Left ventricle myocardium inferior (tissue), 1 donor: Measurements from ENCODE around the gene ARAP1. TPM values are rescaled to one million over a fixed set of nuclear protein-coding genes. Genes with fewer than 3 reads are reported as not detected.

Experiments
- DNase-seq: peaks from one replicate; pipeline ENCODE4 v3.0.0-alpha.2; 2020
- H3K27ac ChIP-seq: fragments of 200-600 bp; replicated peaks from 2 replicates; pipeline ENCODE4 v1.8.0; 2021
- H3K27me3 ChIP-seq: fragments of 200-600 bp; 2 replicates; pipeline ENCODE4 v1.8.0; 2021; ENCODE audit warnings: low read depth
- H3K36me3 ChIP-seq: fragments of 200-600 bp; 2 replicates; pipeline ENCODE4 v1.8.0; 2021
- H3K4me1 ChIP-seq: fragments of 200-600 bp; 2 replicates; pipeline ENCODE4 v1.8.0; 2021
- H3K4me3 ChIP-seq: fragments of 200-600 bp; 2 replicates; pipeline ENCODE4 v1.8.0; 2021; ENCODE audit warnings: mild to moderate bottlenecking, moderate library complexity
- H3K9me3 ChIP-seq: fragments of 200-600 bp; replicated peaks from 2 replicates; pipeline ENCODE4 v1.8.0; 2021
- CTCF ChIP-seq: fragments of 200-600 bp; IDR thresholded peaks from 2 replicates; pipeline ENCODE4 v1.8.0; 2021; ENCODE audit warnings: antibody characterized with exemption, mild to moderate bottlenecking, borderline replicate concordance
- intact Hi-C: fragments of 100-400 bp; cut with micrococcal nuclease; formaldehyde crosslinking; loops from one replicate; pipeline ENCODE4 v1.11.0; 2022
- microRNA-seq: library from miRNA; unstranded; fragments of <30 nt; microRNA quantifications from one replicate; pipeline ENCODE4 v1.2.0, GENCODE V29; 2020
- total RNA-seq: library from RNA; stranded (reverse); fragmentation: NEBNext Ultra II Directional; extraction: Animal tissue kit (Norgen Biotek cat#: 25700); gene quantifications from one replicate; pipeline ENCODE4 v1.2.1, GENCODE V29; 2021
- donor health status: DM: no; HTN: yes; CAD: no; lungs with severe emphysema.

The ARAP1 gene
- total RNA-seq, 1 donor from 2014 or later: 51.9 TPM

- Histone ChIP-seq H3K27ac (peak overlapping the region; percentile 85), H3K36me3 (no peaks in the 10 kb centered on the region), H3K9me3 (no peaks in the 10 kb centered on the region), H3K27me3 (no peaks in the 10 kb centered on the region), H3K4me1 (peaks cover 93% of the 10 kb centered on the region), H3K4me3 (peak overlapping the region; percentile 21)
- TF ChIP-seq CTCF: no peak
- intact Hi-C loops: no loop called here
- DNase-seq: no peak
These were observed 116.8 kb downstream of the ARAP1 start for GRCh38 chr11:72635309-72635915.

Small RNA genes within 50 kb of the gene (microRNA-seq; reads per million reads assigned to microRNA genes)
- not detected for gene MIR4692

Other genes starting within 250 kb of the ARAP1 start
- 19.6 TPM for gene PDE2A, start 78.0 kb downstream of the ARAP1 start, total RNA-seq
- gene STARD10, start 41.6 kb upstream of the ARAP1 start, total RNA-seq: 93.6 TPM
- 14.4 TPM for gene ATG16L2, start 62.0 kb upstream of the ARAP1 start, total RNA-seq